ENCODE data around the gene MZT2B. TPM values are rescaled to one million over a fixed set of nuclear protein-coding genes. Genes with fewer than 3 reads are reported as not detected.
"Not testable (repeated sequence)": the region's sequence is repeated elsewhere in the genome, so short reads cannot be mapped to it uniquely, and the experiment has no call there.

Gene MZT2B
- total RNA-seq, 1 donor from 2014 or later, result 172 TPM

GRCh38 chr2:130152816-130153595 lies 29.1 kb upstream of the MZT2B start:
- TF ChIP-seq, protein P1, sequence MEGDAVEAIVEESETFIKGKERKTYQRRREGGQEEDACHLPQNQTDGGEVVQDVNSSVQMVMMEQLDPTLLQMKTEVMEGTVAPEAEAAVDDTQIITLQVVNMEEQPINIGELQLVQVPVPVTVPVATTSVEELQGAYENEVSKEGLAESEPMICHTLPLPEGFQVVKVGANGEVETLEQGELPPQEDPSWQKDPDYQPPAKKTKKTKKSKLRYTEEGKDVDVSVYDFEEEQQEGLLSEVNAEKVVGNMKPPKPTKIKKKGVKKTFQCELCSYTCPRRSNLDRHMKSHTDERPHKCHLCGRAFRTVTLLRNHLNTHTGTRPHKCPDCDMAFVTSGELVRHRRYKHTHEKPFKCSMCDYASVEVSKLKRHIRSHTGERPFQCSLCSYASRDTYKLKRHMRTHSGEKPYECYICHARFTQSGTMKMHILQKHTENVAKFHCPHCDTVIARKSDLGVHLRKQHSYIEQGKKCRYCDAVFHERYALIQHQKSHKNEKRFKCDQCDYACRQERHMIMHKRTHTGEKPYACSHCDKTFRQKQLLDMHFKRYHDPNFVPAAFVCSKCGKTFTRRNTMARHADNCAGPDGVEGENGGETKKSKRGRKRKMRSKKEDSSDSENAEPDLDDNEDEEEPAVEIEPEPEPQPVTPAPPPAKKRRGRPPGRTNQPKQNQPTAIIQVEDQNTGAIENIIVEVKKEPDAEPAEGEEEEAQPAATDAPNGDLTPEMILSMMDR (IDR thresholded peaks at IDR 0.05; ENCODE audit: partially characterized antibody, unreplicated experiment), result no peak
- H3K4me1 Mint-ChIP-seq (ENCODE audit: low read depth, unreplicated experiment), result peaks cover 5% of the 10 kb centered on the region

DNA sequence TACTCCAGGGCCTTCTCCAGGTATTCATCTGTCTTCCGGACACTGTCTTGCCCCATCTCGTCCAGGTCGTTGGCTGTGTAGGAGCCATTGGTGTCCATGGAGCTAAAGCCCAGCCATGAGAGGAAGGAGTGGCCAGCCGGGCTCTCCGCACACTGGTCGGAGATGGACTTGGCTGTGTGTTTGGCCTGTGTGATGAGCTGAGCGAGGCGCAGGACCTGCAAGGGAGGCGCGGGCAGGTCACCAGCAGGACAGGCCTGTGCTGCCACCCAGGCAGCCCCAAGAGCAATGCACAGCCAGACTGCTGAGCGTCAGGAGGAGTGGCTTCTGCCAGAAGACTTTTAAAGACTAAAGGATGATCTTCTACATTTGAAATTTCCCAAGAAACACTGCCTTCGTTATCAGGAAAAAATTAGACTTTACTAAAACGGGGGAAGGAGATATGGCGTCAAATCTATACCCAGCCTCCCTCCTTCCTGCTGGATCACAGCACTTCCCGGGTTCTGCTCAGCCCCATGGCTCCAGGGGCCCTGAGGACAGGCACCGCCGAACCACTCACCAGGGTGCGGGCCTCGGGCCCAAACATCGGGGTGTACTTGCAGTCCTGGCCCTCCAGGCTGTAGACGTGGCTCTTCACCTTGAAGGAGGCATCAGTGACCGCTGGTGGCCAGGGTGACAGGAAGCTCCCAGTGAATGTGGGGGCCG lies 28.2 kb upstream of the MZT2B start:
- H3K36me3 Mint-ChIP-seq (ENCODE audit: unreplicated experiment); H3K9me3 Mint-ChIP-seq (ENCODE audit: unreplicated experiment); H3K4me1 Mint-ChIP-seq (ENCODE audit: low read depth, unreplicated experiment); H3K27me3 Mint-ChIP-seq (ENCODE audit: unreplicated experiment); DNase-seq; H3K4me3 Mint-ChIP-seq (ENCODE audit: unreplicated experiment); H3K27ac Mint-ChIP-seq (ENCODE audit: unreplicated experiment): not testable (repeated sequence)

More at GRCh38 chr2:130152816-130153595, 29.1 kb upstream of the MZT2B start:
- Mint-ChIP-seq H3K36me3 (ENCODE audit: unreplicated experiment) (no peaks in the 10 kb centered on the region), H3K27me3 (ENCODE audit: unreplicated experiment) (peaks cover 2% of the 10 kb centered on the region), H3K4me3 (ENCODE audit: unreplicated experiment) (no peak overlapping the region), H3K9me3 (ENCODE audit: unreplicated experiment) (peaks cover 6% of the 10 kb centered on the region), H3K27ac (ENCODE audit: unreplicated experiment) (no peak overlapping the region)
- no peak for DNase-seq

DNA sequence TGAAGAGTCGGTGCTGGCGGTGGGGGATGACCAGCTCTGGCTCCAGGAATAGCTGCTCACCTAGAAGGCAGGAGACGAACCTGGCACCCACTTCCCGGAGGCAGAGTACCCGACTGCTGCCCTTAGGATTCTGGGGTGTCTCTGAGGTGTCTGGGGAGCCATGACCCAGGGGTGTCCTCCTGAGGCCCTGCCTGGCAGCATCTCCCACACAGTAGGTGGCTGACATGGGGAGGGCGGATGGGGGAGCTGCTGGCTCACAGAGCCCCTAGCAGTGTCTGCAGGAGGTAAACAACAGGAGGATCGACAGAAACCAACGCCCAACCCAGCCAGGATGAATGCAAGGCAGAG lies 27.7 kb upstream of the MZT2B start:
- H3K4me3 Mint-ChIP-seq (ENCODE audit: unreplicated experiment); DNase-seq; H3K4me1 Mint-ChIP-seq (ENCODE audit: low read depth, unreplicated experiment); H3K27ac Mint-ChIP-seq (ENCODE audit: unreplicated experiment); H3K27me3 Mint-ChIP-seq (ENCODE audit: unreplicated experiment); H3K9me3 Mint-ChIP-seq (ENCODE audit: unreplicated experiment); H3K36me3 Mint-ChIP-seq (ENCODE audit: unreplicated experiment): not testable (repeated sequence)

GRCh38 chr2:130154773-130155765 lies 27.0 kb upstream of the MZT2B start:
- Mint-ChIP-seq H3K36me3 (ENCODE audit: unreplicated experiment) (no peaks in the 10 kb centered on the region), H3K9me3 (ENCODE audit: unreplicated experiment) (peaks cover 6% of the 10 kb centered on the region), H3K4me3 (ENCODE audit: unreplicated experiment) (no peak overlapping the region), H3K27me3 (ENCODE audit: unreplicated experiment) (no peaks in the 10 kb centered on the region), H3K27ac (ENCODE audit: unreplicated experiment) (peak overlapping the region; percentile 28), H3K4me1 (ENCODE audit: low read depth, unreplicated experiment) (peaks cover 5% of the 10 kb centered on the region)
- TF ChIP-seq, protein P1 (IDR thresholded peaks at IDR 0.05; ENCODE audit: partially characterized antibody, unreplicated experiment), result no peak
- no peak for DNase-seq

- DNase-seq, result peak; percentile 44
- not testable (repeated sequence) for H3K9me3 Mint-ChIP-seq (ENCODE audit: unreplicated experiment); H3K27ac Mint-ChIP-seq (ENCODE audit: unreplicated experiment); H3K36me3 Mint-ChIP-seq (ENCODE audit: unreplicated experiment); H3K4me3 Mint-ChIP-seq (ENCODE audit: unreplicated experiment); H3K27me3 Mint-ChIP-seq (ENCODE audit: unreplicated experiment); H3K4me1 Mint-ChIP-seq (ENCODE audit: low read depth, unreplicated experiment)
- TF ChIP-seq, protein P1 (IDR thresholded peaks at IDR 0.05; ENCODE audit: partially characterized antibody, unreplicated experiment), result peak; percentile 38
Measured at GRCh38 chr2:130155956-130156623, 26.0 kb upstream of the MZT2B start.
